Endothelial cell of umbilical vein (primary cell): ENCODE data around the gene LSM3. TPM values are rescaled to one million over a fixed set of nuclear protein-coding genes. Genes with fewer than 3 reads are reported as not detected.

Experiments used
- BruUV-seq: library from RNA; stranded (reverse); fragments of 400-500 nt; replicated peaks from 2 replicates; lab custom pipeline; 2021; lab: Mats Ljungman, UMichigan
- CTCF ChIA-PET: fragments of 300-600, 350-600 bp; sonication (Branson Sonifier 250); formaldehyde crosslinking; loops from one replicate; lab custom pipeline; 2021; ENCODE audit warnings: antibody characterized with exemption, inconsistent platforms; lab: Charles Lee
- POLR2A ChIA-PET: fragments of 300-600, 350-600 bp; sonication (Branson Sonifier 250); formaldehyde crosslinking; loops from one replicate; lab custom pipeline; 2021; ENCODE audit warnings: antibody characterized with exemption, inconsistent platforms; lab: Charles Lee
- DNase-seq: peaks from one replicate; pipeline ENCODE4 v3.0.0-alpha.2; 2011; ENCODE audit warnings: low read depth, low spot score
- FAIRE-seq: peaks from 2 replicates; lab custom pipeline; 2011; peaks lifted over from hg19 to GRCh38; lab: Jason Lieb, UNC
- H2AFZ ChIP-seq: 2 replicates; pipeline ENCODE4 v1.6.0; 2012; ENCODE audit warnings: low read depth, low read length, control low read depth, inconsistent platforms
- H3K27ac ChIP-seq: 2 replicates; pipeline ENCODE4 v1.5.1; 2011; ENCODE audit warnings: low read depth, mild to moderate bottlenecking, control low read depth, low read length, moderate library complexity; ENCODE audit not compliant: insufficient read depth
- H3K27me3 ChIP-seq, 2 experiments: 2 replicates each; pipeline versions ENCODE4 v1.6.0 to v1.6.1; 2011; ENCODE audit warnings: low read length in 2 of 2, mixed read lengths in 1 of 2; ENCODE audit not compliant: control insufficient read depth in 2 of 2, insufficient read depth in 2 of 2
- H3K36me3 ChIP-seq, 2 experiments: 2 replicates in 1 of 2; 3 replicates in 1 of 2; pipeline ENCODE4 v1.5.1; 2011; ENCODE audit warnings: low read length in 2 of 2, mild to moderate bottlenecking in 1 of 2, moderate library complexity in 1 of 2; ENCODE audit not compliant: control insufficient read depth in 2 of 2, insufficient read depth in 2 of 2; ENCODE audit errors: extremely low read depth in 1 of 2
- H3K4me1 ChIP-seq: 3 replicates; pipeline ENCODE4 v1.5.1; 2011; ENCODE audit warnings: mild to moderate bottlenecking, low read length; ENCODE audit not compliant: control insufficient read depth, insufficient read depth; ENCODE audit errors: extremely low read depth
- H3K4me2 ChIP-seq: 2 replicates; pipeline ENCODE4 v1.6.1; 2011; ENCODE audit warnings: low read length, control low read depth, mixed read lengths; ENCODE audit not compliant: insufficient read depth
- H3K4me3 ChIP-seq, 3 experiments: fragments of 200-600 bp in 1 of 3; sonication (generic), shearing (Covaris generic) in 1 of 3; replicated peaks in 1 of 3; 2 replicates each; pipeline ENCODE4 v1.5.1; 2011 to 2016; ENCODE audit warnings: control low read depth in 3 of 3, low read length in 3 of 3, mild to moderate bottlenecking in 2 of 3, inconsistent platforms in 1 of 3, low read depth in 1 of 3, moderate library complexity in 1 of 3; ENCODE audit not compliant: insufficient read depth in 1 of 3
- H3K79me2 ChIP-seq: 2 replicates; pipeline ENCODE4 v1.6.0; 2012; ENCODE audit warnings: low read length, inconsistent platforms; ENCODE audit not compliant: control insufficient read depth, insufficient read depth
- H3K9ac ChIP-seq: replicated peaks from 2 replicates; pipeline ENCODE3; 2011; ENCODE audit warnings: low read length, control low read depth; ENCODE audit not compliant: insufficient read depth; ENCODE audit errors: extremely low read depth
- H3K9me1 ChIP-seq: replicated peaks from 3 replicates; pipeline ENCODE4 v1.6.0; 2011; ENCODE audit warnings: mild to moderate bottlenecking, low read length; ENCODE audit not compliant: control insufficient read depth, insufficient read depth; ENCODE audit errors: extremely low read depth
- H3K9me3 ChIP-seq: replicated peaks from 2 replicates; pipeline ENCODE4 v1.5.1; 2012; ENCODE audit warnings: low read length, inconsistent platforms; ENCODE audit not compliant: control insufficient read depth, insufficient read depth
- H4K20me1 ChIP-seq: replicated peaks from 2 replicates; pipeline ENCODE3; 2011; ENCODE audit warnings: mild to moderate bottlenecking, low read length; ENCODE audit not compliant: control insufficient read depth, insufficient read depth; ENCODE audit errors: extremely low read depth
- EZH2 ChIP-seq: IDR thresholded peaks from 2 replicates; pipeline ENCODE4 v1.6.1; 2012; ENCODE audit warnings: borderline replicate concordance, low read depth, mild to moderate bottlenecking, moderate library complexity, low read length, inconsistent platforms; ENCODE audit not compliant: severe bottlenecking
- FOS ChIP-seq: IDR thresholded peaks from 2 replicates; pipeline ENCODE4 v1.6.1; 2011; ENCODE audit warnings: mild to moderate bottlenecking, low read length, moderate library complexity, borderline replicate concordance; ENCODE audit not compliant: insufficient read depth
- GATA2 ChIP-seq: IDR thresholded peaks from 2 replicates; pipeline ENCODE4 v1.7.0; 2011; ENCODE audit warnings: low read depth, mild to moderate bottlenecking, moderate library complexity, mixed read lengths, low read length; ENCODE audit not compliant: insufficient read length, insufficient read depth
- JUN ChIP-seq: IDR thresholded peaks from 2 replicates; pipeline ENCODE4 v1.6.1; 2011; ENCODE audit warnings: borderline replicate concordance, low read depth; ENCODE audit not compliant: insufficient read length, insufficient read depth
- MYC ChIP-seq: IDR thresholded peaks from one replicate; pipeline ENCODE4 v1.6.1; 2011; ENCODE audit warnings: mild to moderate bottlenecking, low read depth, low read length
- POLR2A ChIP-seq: IDR thresholded peaks from 2 replicates; pipeline ENCODE4 v1.6.1; 2012; ENCODE audit warnings: low read depth, mild to moderate bottlenecking, control low read depth, low read length
- POLR2AphosphoS5 ChIP-seq: IDR thresholded peaks from 2 replicates; pipeline ENCODE4 v1.6.1; 2012; ENCODE audit warnings: low read depth, mild to moderate bottlenecking, control low read depth, low read length, moderate library complexity; ENCODE audit not compliant: insufficient read depth
- dilution Hi-C: fragments of 300-500 bp; cut with MboI; formaldehyde crosslinking; loops from one replicate; pipeline ENCODE4 v1.15.0; 2019; ENCODE audit warnings: low sequenced_read_pairs; ENCODE audit not compliant: extremely low pct_ligation_motif_present
- intact Hi-C: fragments of 100-400 bp; cut with micrococcal nuclease; formaldehyde crosslinking; loops from one replicate; pipeline ENCODE4 v1.10.0; 2022
- polyA plus RNA-seq, 4 experiments: library from polyadenylated mRNA; depleted of rRNA in 3 of 4; stranded (reverse) in 3 of 4; unstranded in 1 of 4; fragments of >200 nt; gene quantifications; 2 replicates each; pipeline versions ENCODE4 v1.2.1 to v1.2.3, GENCODE V29; 2011 to 2012; ENCODE audit warnings: missing spikeins in 1 of 4
- total RNA-seq: library from RNA; stranded (reverse); gene quantifications from 2 replicates; pipeline ENCODE4 v1.2.3, GENCODE V29; 2021
- TF ChIP-seq, protein P1 (sequence below): IDR thresholded peaks from 2 replicates; pipeline ENCODE4 v1.6.1; 2011; ENCODE audit not compliant: insufficient read depth, insufficient read length
- TF ChIP-seq, protein P2 (sequence below), 2 donors: IDR thresholded peaks; 1 replicate in 1 of 2; 2 replicates in 1 of 2; pipeline ENCODE4 v1.5.1; 2011; ENCODE audit warnings: low read length in 2 of 2, mild to moderate bottlenecking in 2 of 2, moderate library complexity in 2 of 2, control low read depth in 1 of 2, inconsistent platforms in 1 of 2, low read depth in 1 of 2; ENCODE audit not compliant: insufficient read depth in 1 of 2; ENCODE audit errors: extremely low read depth in 1 of 2

The LSM3 gene
- total and polyA plus RNA-seq, 2 donors (not counting 3 experiments of a cell fraction or from before 2014, with no cell fraction given) = 4.4 to 13.0 TPM

DNA sequence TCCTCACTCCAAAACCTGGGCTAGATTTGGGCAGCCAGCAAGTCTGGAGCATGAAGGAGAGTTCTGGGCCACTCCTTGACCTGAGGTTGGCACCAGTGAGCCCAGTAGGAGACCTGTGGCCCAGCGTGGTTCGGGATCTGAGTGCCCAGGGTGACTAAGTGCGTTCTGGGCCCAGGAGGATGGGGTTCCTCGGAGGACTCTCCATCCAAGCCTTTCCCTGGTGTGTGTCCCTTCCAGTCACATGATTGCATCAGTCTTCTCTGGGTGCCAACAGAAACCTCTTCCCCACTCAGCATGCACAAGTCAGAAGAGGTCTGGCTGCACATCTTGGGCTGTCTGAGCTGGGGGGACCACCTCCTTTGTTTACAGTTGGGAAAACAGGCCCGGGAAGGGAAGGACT, 38.8 kb upstream of the LSM3 start:
- no peaks in the 10 kb centered on the region for H3K9me1 ChIP-seq
- no peak overlapping the region for H3K27ac ChIP-seq
- no peak overlapping the region for H3K4me2 ChIP-seq
- ChIA-PET CTCF (no interaction called here), POLR2A (no interaction called here)
- FAIRE-seq = no peak
- H3K79me2 ChIP-seq = no peaks in the 10 kb centered on the region
- H3K4me3 ChIP-seq = no peak overlapping the region
- H2AFZ ChIP-seq = no peak overlapping the region
- peaks cover 30% of the 10 kb centered on the region for H3K4me1 ChIP-seq
- H3K9me3 ChIP-seq = no peaks in the 10 kb centered on the region
- H3K9ac ChIP-seq = no peak overlapping the region
- TF ChIP-seq POLR2A (no peak), MYC (no peak), EZH2 (no peak), JUN (no peak), POLR2AphosphoS5 (no peak), FOS (no peak), GATA2 (no peak)
- TF ChIP-seq, protein P1, sequence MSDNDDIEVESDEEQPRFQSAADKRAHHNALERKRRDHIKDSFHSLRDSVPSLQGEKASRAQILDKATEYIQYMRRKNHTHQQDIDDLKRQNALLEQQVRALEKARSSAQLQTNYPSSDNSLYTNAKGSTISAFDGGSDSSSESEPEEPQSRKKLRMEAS = no peak
- TF ChIP-seq, protein P2, sequence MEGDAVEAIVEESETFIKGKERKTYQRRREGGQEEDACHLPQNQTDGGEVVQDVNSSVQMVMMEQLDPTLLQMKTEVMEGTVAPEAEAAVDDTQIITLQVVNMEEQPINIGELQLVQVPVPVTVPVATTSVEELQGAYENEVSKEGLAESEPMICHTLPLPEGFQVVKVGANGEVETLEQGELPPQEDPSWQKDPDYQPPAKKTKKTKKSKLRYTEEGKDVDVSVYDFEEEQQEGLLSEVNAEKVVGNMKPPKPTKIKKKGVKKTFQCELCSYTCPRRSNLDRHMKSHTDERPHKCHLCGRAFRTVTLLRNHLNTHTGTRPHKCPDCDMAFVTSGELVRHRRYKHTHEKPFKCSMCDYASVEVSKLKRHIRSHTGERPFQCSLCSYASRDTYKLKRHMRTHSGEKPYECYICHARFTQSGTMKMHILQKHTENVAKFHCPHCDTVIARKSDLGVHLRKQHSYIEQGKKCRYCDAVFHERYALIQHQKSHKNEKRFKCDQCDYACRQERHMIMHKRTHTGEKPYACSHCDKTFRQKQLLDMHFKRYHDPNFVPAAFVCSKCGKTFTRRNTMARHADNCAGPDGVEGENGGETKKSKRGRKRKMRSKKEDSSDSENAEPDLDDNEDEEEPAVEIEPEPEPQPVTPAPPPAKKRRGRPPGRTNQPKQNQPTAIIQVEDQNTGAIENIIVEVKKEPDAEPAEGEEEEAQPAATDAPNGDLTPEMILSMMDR (IDR thresholded peaks at IDR 0.05; ENCODE audit: extremely low read depth in 1 of 2, insufficient read depth in 1 of 2, low read depth in 1 of 2, low read length in 2 of 2) = no peak
- no TSS peak for BruUV-seq
- H4K20me1 ChIP-seq = no peaks in the 10 kb centered on the region
- dilution Hi-C loops = no loop called here
- peaks cover 0 to 41% of the 10 kb centered on the region in 2 experiments for H3K36me3 ChIP-seq
- no peaks in the 10 kb centered on the region for H3K27me3 ChIP-seq
- intact Hi-C loops = loop anchor here (5.0 to 10.0 kb wide), 4 partner anchors 265 to 1923 kb away; partner anchors contain the start of genes NR2C2 and SLC6A6
- DNase-seq = no peak
